Mesenteric fat pad (tissue), 1 donor: ENCODE data around the gene GJC3. TPM values are rescaled to one million over a fixed set of nuclear protein-coding genes. Genes with fewer than 3 reads are reported as not detected.
"Not testable (repeated sequence)": the region's sequence is repeated elsewhere in the genome, so short reads cannot be mapped to it uniquely, and the experiment has no call there.

Experiments used
- DNase-seq: peaks from one replicate; pipeline ENCODE4 v3.0.0-alpha.2; 2020; ENCODE audit warnings: low spot score
- total RNA-seq: library from RNA; stranded (reverse); fragmentation: NEBNext Ultra II Directional; extraction: Animal tissue kit (Norgen Biotek cat#: 25700); gene quantifications from one replicate; pipeline ENCODE4 v1.2.1, GENCODE V29; 2021
- donor health status: DM: yes; HTN: yes; CAD: no.

The GJC3 gene
- total RNA-seq, 1 donor from 2014 or later = 0.61 TPM

DNA sequence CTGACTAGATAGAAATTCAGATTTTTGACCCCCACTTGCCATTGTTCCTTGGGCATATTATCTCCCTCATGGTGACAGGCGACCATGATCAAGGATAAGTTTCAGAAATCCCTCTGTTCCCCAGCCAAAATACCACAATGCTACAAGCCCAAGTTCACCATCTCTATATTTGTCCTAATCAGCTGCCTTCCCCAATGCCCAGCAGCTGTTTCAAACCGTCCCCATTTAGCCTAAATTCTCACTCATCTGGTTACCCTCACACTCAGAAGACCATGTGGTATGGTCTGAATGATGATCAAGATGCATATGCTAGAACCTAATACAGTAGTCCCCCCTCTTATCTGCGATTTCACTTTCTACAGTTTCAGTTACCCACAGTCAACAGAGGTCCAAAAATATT, 956 bp upstream of the GJC3 start:
- no peak for DNase-seq

DNA sequence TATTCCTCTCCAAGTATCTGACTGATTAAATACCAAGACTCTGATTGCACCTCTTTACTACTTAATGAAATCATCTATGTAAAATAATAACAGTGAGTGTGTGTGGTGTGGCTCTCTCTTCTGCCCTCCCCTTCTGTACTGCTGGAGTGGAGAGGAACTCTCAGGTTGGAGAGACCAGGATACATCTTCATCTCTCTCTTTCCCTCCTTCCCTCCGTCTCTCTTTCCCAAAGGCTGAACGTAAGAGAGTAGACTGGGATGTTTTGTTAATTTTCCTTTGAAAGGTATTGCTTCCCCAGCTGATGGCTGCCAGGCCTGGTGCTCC, 272 bp upstream of the GJC3 start:
- DNase-seq = no peak

DNA sequence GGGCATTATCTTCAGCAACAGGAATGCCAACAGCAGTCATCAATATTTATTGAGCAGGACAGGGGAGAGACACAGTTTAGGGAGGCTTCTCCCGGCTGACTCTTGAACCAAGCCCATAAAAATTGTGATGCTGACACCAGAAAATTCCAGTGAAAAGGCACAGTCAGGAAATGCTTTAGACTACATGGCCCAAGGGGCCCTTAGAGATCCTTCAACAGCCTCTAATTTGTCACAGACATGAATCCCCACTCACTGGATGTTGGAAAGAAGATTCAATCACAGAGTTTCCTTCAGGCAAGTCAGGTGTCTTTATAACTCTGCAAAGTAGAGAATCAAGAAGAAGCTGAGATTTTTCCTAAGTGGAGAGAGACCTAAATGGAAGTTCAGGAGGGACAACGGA, 1.2 kb downstream of the GJC3 start:
- DNase-seq = no peak

DNA sequence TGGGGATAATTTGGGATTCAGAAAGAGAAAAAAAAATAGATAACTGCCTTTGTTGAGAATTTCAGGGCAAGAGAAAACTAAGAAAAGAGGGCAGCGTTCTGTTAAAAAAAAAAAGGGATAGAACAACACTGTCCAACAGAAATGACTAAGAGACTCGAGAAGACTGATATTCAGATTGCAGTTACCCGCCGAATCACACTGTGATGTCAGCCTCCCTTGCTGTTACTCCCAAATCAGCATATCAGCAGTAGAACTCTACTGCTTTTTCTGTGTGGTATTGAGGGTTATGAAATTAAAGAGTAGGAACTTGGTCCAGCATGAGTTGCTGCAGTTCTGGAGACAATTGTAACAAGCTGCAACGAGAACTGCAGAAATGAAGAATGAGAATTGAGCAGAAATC, 1.9 kb downstream of the GJC3 start:
- DNase-seq = no peak

DNA sequence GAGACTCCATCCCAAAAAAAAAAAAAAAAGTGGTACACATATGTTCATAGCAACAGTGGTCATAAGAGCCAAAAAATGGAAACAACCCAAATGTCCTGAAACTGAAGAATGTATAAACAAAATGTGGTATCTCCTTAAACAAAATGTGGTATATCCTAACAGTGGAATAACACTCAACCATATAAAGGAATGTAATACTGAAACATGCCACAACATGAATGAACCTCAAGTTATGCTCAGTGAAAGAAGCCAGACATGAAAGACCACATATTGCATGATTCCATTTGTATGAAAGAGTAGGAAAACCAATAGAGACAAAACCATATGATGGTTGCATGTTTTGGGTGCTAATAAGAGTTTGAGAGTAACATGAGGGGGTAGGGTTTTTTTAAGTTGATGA, 3.1 kb downstream of the GJC3 start:
- DNase-seq = no peak

DNA sequence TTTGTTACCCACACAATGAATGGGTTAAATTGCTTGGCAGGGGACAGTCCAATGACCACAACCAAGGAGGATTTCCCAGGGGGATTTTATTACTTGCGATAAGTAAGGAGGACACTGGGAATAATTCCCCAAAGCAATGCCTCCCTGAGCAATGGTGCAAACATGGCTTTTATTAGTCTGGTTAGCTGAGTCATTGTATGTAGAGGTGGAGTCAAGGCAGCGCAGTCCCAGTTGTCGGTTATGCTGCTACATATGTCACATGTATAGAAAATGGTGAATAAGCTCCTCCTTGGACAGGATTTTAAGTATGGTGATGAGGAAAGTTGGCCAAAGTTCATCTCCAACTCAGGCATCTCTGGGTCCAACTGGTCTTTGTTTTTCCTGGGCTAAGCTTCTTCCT, 6.2 kb downstream of the GJC3 start:
- DNase-seq = no peak

DNA sequence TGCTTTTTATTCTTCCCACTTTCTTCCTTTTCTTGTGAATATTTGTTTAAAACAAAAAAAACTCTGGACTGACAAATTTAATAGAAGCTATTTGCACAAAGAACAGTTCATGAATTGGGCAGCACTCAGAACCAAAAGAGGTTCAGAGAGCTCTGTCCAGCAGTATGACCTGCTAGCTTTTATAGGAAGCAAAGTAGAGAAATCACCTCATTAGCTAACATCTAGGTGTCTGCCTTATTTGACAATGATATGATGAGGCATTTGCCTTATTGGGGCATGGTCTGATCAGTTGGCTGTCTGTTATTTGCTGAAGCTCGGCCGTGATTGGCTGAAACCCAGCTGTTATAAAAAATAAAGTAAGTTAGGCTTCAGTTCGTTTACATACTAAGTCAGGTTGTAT, 9.3 kb downstream of the GJC3 start:
- DNase-seq = no peak

DNA sequence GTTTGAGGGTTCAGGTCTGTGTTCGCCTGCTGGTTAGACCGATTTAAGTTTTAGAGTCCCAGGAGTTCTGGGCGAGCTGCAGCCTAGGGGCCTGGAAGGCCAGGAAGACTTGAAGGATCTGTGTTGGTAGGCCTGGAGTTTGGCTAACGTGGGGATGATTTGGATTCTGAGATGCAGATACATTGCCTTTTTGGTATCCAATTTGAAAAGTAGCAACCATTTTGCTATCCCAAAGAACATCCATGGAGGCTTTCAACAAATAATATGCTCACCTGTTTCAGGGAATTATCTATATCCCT, 9.7 kb downstream of the GJC3 start:
- no peak for DNase-seq

DNA sequence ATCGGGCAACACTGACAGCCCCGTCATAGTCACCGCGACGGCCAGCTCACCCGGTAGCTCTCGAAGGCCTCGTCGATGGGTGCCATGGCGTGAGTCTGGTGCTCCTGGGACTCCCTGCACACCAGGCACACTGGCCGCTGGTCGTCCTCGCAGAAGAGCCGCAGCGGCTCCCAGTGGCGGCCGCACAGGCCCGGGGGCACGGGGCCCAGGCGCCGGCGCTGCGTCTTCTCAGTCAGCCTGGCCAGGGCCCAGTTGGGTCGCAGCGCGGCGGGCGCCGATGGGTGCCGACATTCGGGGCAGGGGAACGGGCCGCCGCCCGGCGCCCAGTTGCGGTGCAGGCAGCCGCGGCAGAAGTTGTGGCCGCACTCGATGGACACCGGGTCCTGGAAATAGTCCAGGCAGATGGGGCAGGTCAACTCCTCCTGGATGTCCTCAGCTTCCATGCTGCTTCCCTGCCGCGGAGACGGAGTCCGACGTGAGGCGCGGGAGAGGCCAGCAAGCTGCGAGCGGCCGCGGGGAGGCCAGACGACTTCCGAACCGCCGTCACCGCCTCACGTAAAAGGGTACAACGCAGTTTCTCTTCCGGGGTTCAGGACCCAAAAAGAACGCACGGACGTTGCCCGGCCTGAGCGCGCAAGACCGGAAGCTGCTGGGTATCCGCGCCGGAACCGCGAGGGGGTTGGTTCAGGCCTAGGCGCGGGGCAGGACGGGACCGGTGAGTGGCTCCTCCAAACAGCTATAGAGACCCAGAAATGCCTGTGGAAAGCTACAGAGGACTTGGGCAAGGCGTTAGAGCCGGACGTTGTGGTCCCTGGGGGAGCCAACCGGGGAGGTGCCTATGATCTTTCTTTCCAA, 10.2 kb downstream of the GJC3 start, which contains the start of gene TRIM4:
TSS of gene TRIM4 (minus strand) at position 572 of the 855 bp plus-strand sequence. CDS start at position 443, 129 bp downstream.
- peak; percentile 98 for DNase-seq

DNA sequence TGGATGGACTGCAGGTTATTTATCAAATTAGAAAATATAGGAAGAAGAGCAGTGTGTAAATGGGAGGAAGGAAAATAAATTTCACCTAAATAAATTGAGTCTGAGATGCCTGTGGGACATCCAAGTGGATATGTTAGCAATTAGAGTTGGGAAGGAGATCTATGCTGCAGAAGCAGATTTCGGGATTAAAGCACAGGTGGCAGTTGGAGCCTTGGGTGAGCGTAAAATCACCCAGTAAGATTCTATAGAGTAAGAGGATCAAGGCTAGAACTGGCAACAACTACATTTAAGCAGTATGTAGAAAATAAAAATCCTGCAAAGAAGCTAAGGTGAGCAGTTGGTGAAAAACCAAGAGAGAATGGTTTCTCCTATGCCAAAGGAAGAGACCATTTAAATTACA, 18.4 kb downstream of the GJC3 start:
- no peak for DNase-seq

DNA sequence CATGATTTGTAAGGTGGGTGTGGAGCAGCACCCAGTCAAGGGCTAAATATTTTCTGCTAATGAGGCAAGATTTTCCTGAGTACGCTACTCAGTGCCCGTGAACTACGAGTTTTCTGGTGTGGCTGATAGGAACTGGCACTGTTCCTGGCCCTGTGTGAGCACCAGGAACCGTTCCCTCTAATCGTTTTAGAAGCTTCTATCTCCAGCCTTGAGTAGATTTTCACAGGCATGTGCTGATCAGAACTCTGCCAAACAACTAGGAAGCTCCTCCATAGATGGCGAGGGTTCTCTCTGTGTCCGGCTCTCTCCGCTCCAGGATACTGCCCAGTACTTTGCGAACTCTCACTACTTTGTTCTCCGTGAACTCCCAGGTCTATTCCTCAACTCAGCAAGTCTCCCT, 27.8 kb downstream of the GJC3 start:
- no peak for DNase-seq

DNA sequence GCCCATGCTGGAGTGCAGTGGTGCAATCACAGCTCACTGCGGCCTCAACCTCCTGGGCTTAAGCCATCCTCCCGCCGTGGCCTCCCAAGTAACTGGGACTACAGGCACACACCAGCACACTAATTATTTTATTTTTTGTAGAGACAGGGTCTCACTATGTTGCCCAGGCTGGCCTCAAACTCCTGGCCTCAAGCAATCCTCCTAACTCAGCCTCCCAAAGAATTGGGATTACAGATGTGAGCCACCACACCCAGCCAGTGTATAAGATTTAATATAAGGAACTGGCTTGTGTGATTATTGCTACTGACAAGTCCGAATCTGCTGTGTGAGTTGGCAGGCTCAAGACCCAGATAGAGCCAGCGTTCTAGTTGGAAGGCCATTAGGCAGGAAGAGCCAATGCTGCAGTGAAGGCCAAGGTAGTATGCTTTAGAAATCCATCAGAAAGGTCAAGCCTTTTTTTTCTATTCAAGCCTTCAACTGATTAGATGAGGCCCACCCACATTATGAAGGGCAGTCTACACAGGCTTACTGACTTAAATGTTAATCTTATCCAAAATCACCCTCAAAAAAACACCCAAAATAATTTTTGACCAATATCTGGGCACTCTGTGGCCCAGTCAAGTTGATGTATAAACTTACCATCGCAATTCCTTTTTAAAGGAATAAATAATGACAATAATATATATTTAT, 29.4 kb downstream of the GJC3 start:
- no peak for DNase-seq

DNA sequence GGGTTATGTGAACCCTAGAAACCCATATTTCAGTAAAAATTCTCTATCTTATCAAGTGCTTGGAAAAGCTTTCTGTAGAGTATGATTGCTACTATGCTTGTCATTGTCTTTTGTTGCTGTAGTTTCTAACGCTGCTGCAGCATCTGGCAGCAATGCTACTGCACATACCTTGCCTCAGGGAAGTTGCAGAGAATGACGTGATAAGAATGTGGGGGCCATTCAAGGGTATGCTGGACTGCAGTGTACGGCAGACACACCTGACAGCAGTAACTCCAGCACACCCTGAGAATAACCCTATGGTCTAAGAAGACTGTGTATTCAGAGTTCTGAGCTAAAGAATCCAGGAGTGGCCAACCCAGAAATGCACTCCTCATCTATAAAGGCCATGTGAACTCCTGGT, 30.6 kb downstream of the GJC3 start:
- no peak for DNase-seq

DNA sequence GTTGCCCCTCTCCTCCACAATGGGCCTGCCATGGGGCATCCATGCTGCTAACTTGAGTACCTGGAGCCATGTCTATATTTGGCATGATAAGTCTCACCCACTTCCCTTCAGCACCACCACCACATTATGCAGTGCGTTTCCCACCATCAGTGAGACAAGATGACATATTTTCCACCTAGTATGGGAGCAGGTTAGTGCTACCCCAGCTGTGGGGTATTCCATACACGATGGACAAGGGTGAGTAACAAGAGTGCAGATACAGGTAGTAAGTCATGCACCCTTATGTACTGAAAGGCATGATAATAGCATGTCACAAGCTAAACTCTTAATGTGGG, 31.4 kb downstream of the GJC3 start:
- no peak for DNase-seq

DNA sequence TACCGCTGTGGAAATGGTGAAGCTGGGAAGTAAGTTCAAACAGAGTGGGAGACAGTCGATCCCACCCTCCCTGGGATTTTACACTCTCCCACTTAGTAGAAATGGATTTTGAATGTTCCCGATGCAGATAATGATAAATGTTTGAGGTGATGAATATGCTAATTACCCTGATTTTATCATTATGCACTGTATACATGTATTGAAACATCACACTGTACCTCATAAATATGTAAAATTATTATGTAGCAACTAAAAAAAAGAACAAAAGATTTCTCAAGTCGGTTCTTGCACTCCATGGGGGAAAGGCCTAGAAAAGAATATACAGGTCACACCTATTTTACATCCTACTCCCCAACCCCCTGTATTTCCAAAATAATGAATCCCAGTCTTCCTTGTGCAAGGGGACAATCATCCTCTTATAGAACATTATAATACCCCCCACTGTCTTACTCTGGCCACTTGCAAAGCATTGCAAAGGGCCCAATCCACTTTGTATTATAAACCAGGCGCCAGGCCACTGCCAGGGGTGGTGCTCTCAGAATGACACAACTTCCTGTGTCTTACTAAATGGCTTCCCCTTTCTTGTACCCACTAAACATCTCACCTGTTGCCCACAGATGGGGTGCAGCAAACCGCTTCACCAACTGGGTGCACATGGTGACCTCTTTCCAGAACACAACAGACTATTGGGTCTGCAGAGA, 31.9 kb downstream of the GJC3 start:
- DNase-seq = no peak

DNA sequence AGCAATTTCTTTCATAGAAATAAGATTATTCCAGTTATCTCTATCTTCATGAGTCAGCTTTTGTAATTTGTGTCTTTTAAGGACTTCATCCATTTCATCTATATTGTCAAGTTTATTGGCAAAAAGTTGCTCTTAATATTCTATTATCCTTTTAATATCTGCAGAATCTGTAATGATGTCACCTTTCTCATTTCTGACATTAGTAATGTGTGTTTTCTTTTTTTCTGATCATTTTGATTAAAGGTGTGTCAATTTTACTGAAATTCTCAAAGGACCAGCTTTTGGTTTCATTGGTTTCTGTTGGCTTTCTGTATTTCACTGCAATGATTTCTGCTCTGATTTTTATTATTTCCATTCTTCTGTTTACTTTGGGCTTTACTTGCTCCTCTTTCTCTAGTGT, 34.7 kb downstream of the GJC3 start:
- DNase-seq = no peak

DNA sequence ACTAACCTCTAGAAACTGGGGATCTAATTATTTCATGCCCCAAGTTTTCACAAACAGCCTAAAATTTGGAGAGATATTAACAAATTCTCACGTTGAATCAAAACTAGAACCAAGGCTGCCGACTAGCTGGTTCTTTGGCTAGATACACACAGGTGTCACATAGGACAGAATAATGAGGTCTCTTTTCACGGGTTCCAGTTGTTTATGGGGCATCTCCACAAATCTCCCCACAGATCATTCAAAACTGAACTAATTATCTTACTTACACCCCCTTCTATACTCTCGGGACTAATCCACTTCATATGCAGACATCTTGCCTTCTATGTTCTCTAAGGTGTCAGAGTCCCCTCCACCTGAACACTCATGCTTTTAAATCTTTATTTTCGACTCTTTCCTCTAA, 36.1 kb downstream of the GJC3 start:
- DNase-seq = no peak

DNA sequence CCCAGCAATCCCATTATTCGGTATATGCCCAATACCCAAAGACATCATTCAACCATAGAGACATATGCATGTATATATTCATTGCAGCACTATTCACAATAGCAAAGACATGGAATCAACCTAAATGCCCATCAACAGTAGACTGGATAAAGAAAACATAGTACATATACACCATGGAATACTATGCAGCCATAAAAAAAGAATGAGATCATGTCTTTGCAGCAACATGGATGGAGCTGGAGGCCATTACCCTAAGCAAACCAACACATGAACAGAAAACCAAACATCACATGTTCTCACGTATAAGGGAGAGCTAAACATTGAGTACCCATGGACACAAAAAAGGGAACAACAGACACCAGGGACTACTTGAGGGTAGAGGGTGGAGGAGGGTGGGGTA, 39.1 kb downstream of the GJC3 start:
- not testable (repeated sequence) for DNase-seq

DNA sequence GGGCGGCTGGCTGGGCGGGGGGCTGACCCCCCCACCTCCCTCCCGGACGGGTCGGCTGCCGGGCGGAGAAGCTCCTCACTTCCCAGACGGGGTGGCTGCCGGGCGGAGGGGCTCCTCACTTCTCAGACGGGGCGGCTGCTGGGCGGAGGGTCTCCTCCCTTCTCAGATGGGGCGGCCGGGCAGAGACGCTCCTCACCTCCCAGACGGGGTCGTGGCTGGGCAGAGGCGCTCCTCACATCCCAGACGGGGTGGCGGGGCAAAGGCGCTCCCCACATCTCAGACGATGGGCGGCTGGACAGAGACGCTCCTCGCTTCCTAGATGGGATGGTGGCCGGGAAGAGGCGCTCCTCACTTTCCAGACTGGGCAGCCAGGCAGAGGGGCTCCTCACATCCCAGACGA, 41.1 kb downstream of the GJC3 start:
- DNase-seq = not testable (repeated sequence)

DNA sequence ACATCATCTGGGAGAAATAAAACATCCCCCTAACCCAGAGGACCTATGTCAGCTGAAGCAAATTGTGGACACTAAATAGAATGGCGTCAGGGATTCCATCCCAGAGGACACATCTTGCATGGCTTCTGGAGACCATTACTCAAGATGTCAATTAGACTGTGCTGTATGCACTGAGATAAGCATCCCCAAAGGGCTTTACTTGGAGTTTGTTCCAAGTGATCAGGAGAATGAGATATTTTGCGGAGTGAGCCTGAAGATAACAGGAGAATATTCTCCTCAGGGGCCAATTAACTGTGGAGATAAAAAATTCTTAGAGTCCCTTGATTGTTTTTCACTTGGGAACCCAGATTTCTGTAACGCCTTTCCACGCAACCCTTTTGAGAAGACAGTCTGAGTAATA, 48.0 kb downstream of the GJC3 start:
- no peak for DNase-seq

DNA sequence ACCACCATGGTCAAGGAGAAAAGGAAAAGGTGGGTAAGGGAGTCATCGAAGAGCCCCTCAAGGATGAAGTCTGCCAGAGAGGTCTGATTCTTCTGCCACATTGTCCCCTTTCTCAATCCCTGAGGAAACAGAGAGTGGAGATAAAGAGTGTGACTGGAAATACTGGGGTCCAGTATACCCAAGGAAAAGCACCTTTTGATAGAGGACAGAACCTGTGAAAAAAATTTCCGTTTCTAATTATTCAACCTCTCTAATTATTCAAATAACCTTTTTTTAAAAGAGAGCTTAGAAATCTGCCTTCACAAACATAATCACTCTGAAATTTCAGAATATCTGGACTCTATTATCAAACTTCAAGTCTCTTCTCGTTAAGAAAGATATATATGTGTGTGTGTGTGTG, 52.5 kb downstream of the GJC3 start, which contains the start of gene OR2AE1:
TSS of gene OR2AE1 (minus strand) at position 101 of the 400 bp plus-strand sequence. CDS start at position 101, 0 bp downstream.
- DNase-seq = no peak

DNA sequence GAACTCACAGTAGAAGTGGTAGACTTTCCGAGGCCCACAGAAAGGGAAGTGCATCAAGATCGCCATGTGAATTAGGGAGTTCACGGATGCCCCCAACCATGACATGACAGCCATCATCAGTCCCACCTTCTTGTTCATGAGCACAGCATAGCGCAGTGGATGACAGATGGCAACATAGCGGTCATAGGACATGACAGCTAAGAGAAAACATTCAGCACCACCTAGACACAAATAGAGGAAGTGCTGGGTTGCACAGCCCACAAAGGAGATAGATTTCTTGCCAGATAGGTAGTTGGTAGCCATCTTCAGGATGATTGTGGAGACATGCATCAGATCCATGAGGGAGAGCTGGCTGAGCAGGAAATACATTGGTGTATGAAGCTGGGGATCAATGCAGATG, 52.9 kb downstream of the GJC3 start:
- DNase-seq = no peak
